ENCODE results near the gene RNFT2.

The RNFT2 gene

GRCh38 chr12:116832353-116832752, 94.2 kb downstream of the RNFT2 start:
- H3K27me3 ChIP-seq (ENCODE audit: control insufficient read depth, insufficient read depth, low read length), result no peaks in the 10 kb centered on the region
- H3K27ac ChIP-seq (ENCODE audit: low read length), result no peak overlapping the region
- DNase-seq (ENCODE audit: low read depth, low spot score), result no peak
- no CpG with 5 or more reads among the region's 6 CpGs for WGBS (ENCODE audit: insufficient coverage, insufficient read length)
- no peak overlapping the region for H3K4me3 ChIP-seq (ENCODE audit: low read length)
- H3K4me1 ChIP-seq (ENCODE audit: control insufficient read depth, insufficient read depth, low read length), result no peaks in the 10 kb centered on the region; the same call in 1 of the 2 replicates
- H3K36me3 ChIP-seq (ENCODE audit: control insufficient read depth, insufficient read depth, low read length), result no peaks in the 10 kb centered on the region
- no peaks in the 10 kb centered on the region for H3K9me3 ChIP-seq (ENCODE audit: control insufficient read depth, insufficient read depth, low read length)

- Histone ChIP-seq H3K27ac (ENCODE audit: low read length) (no peak overlapping the region), H3K36me3 (ENCODE audit: control insufficient read depth, insufficient read depth, low read length) (no peaks in the 10 kb centered on the region), H3K9me3 (ENCODE audit: control insufficient read depth, insufficient read depth, low read length) (no peaks in the 10 kb centered on the region), H3K4me3 (ENCODE audit: low read length) (no peak overlapping the region), H3K27me3 (ENCODE audit: control insufficient read depth, insufficient read depth, low read length) (no peaks in the 10 kb centered on the region), H3K4me1 (ENCODE audit: control insufficient read depth, insufficient read depth, low read length) (no peaks in the 10 kb centered on the region; the same call in 1 of the 2 replicates)
- no peak for DNase-seq (ENCODE audit: low read depth, low spot score)
- no CpG with 5 or more reads among the region's 10 CpGs for WGBS (ENCODE audit: insufficient coverage, insufficient read length)
Measured at GRCh38 chr12:116833474-116833873, 95.4 kb downstream of the RNFT2 start.

GRCh38 chr12:116835484-116835883, 97.4 kb downstream of the RNFT2 start:
- H3K27me3 ChIP-seq (ENCODE audit: control insufficient read depth, insufficient read depth, low read length), result no peaks in the 10 kb centered on the region
- no peak overlapping the region for H3K27ac ChIP-seq (ENCODE audit: low read length)
- no peaks in the 10 kb centered on the region; the same call in 1 of the 2 replicates for H3K4me1 ChIP-seq (ENCODE audit: control insufficient read depth, insufficient read depth, low read length)
- no CpG with 5 or more reads among the region's 1 CpG for WGBS (ENCODE audit: insufficient coverage, insufficient read length)
- H3K36me3 ChIP-seq (ENCODE audit: control insufficient read depth, insufficient read depth, low read length), result no peaks in the 10 kb centered on the region
- H3K4me3 ChIP-seq (ENCODE audit: low read length), result no peak overlapping the region
- H3K9me3 ChIP-seq (ENCODE audit: control insufficient read depth, insufficient read depth, low read length), result no peaks in the 10 kb centered on the region
- DNase-seq (ENCODE audit: low read depth, low spot score), result no peak

- no peaks in the 10 kb centered on the region for H3K36me3 ChIP-seq (ENCODE audit: control insufficient read depth, insufficient read depth, low read length)
- no peaks in the 10 kb centered on the region for H3K27me3 ChIP-seq (ENCODE audit: control insufficient read depth, insufficient read depth, low read length)
- no peaks in the 10 kb centered on the region; the same call in 1 of the 2 replicates for H3K4me1 ChIP-seq (ENCODE audit: control insufficient read depth, insufficient read depth, low read length)
- H3K27ac ChIP-seq (ENCODE audit: low read length), result no peak overlapping the region
- no peak for DNase-seq (ENCODE audit: low read depth, low spot score)
- WGBS (ENCODE audit: insufficient coverage, insufficient read length), result no CpG with 5 or more reads among the region's 9 CpGs
- no peaks in the 10 kb centered on the region for H3K9me3 ChIP-seq (ENCODE audit: control insufficient read depth, insufficient read depth, low read length)
- H3K4me3 ChIP-seq (ENCODE audit: low read length), result no peak overlapping the region
Measured at GRCh38 chr12:116837097-116837496, 99.0 kb downstream of the RNFT2 start.

GRCh38 chr12:116838365-116838764, 100.2 kb downstream of the RNFT2 start:
- no CpG with 5 or more reads among the region's 4 CpGs for WGBS (ENCODE audit: insufficient coverage, insufficient read length)
- H3K9me3 ChIP-seq (ENCODE audit: control insufficient read depth, insufficient read depth, low read length), result no peaks in the 10 kb centered on the region
- H3K4me1 ChIP-seq (ENCODE audit: control insufficient read depth, insufficient read depth, low read length), result no peaks in the 10 kb centered on the region
- H3K4me3 ChIP-seq (ENCODE audit: low read length), result no peak overlapping the region
- DNase-seq (ENCODE audit: low read depth, low spot score), result no peak
- no peak overlapping the region for H3K27ac ChIP-seq (ENCODE audit: low read length)
- H3K36me3 ChIP-seq (ENCODE audit: control insufficient read depth, insufficient read depth, low read length), result no peaks in the 10 kb centered on the region
- H3K27me3 ChIP-seq (ENCODE audit: control insufficient read depth, insufficient read depth, low read length), result no peaks in the 10 kb centered on the region

- H3K9me3 ChIP-seq (ENCODE audit: control insufficient read depth, insufficient read depth, low read length), result no peaks in the 10 kb centered on the region
- WGBS (ENCODE audit: insufficient coverage, insufficient read length), result no CpG with 5 or more reads among the region's 3 CpGs
Measured at GRCh38 chr12:116839287-116839830, 101.2 kb downstream of the RNFT2 start.

GRCh38 chr12:116843085-116843484, 105.0 kb downstream of the RNFT2 start:
- Histone ChIP-seq H3K36me3 (ENCODE audit: control insufficient read depth, insufficient read depth, low read length) (no peaks in the 10 kb centered on the region), H3K4me1 (ENCODE audit: control insufficient read depth, insufficient read depth, low read length) (no peaks in the 10 kb centered on the region), H3K27me3 (ENCODE audit: control insufficient read depth, insufficient read depth, low read length) (no peaks in the 10 kb centered on the region), H3K9me3 (ENCODE audit: control insufficient read depth, insufficient read depth, low read length) (no peaks in the 10 kb centered on the region), H3K4me3 (ENCODE audit: low read length) (no peak overlapping the region), H3K27ac (ENCODE audit: low read length) (no peak overlapping the region)
- no peak for DNase-seq (ENCODE audit: low read depth, low spot score)
- WGBS (ENCODE audit: insufficient coverage, insufficient read length), result no CpG with 5 or more reads among the region's 6 CpGs

More at GRCh38 chr12:116839287-116839830, 101.2 kb downstream of the RNFT2 start:
- Histone ChIP-seq H3K27ac (ENCODE audit: low read length) (no peak overlapping the region), H3K36me3 (ENCODE audit: control insufficient read depth, insufficient read depth, low read length) (no peaks in the 10 kb centered on the region), H3K27me3 (ENCODE audit: control insufficient read depth, insufficient read depth, low read length) (no peaks in the 10 kb centered on the region), H3K4me3 (ENCODE audit: low read length) (no peak overlapping the region), H3K4me1 (ENCODE audit: control insufficient read depth, insufficient read depth, low read length) (no peaks in the 10 kb centered on the region)
- DNase-seq (ENCODE audit: low read depth, low spot score), result no peak

GRCh38 chr12:116849216-116849615, 111.1 kb downstream of the RNFT2 start:
- no CpG with 5 or more reads among the region's 23 CpGs for WGBS (ENCODE audit: insufficient coverage, insufficient read length)
- no peak overlapping the region for H3K27ac ChIP-seq (ENCODE audit: low read length)
- H3K27me3 ChIP-seq (ENCODE audit: control insufficient read depth, insufficient read depth, low read length), result no peaks in the 10 kb centered on the region

GRCh38 chr12:116852303-116852702, 114.2 kb downstream of the RNFT2 start:
- Histone ChIP-seq H3K27ac (ENCODE audit: low read length) (no peak overlapping the region), H3K4me1 (ENCODE audit: control insufficient read depth, insufficient read depth, low read length) (no peaks in the 10 kb centered on the region), H3K27me3 (ENCODE audit: control insufficient read depth, insufficient read depth, low read length) (no peaks in the 10 kb centered on the region), H3K36me3 (ENCODE audit: control insufficient read depth, insufficient read depth, low read length) (no peaks in the 10 kb centered on the region; the same call in 1 of the 2 replicates), H3K9me3 (ENCODE audit: control insufficient read depth, insufficient read depth, low read length) (no peaks in the 10 kb centered on the region), H3K4me3 (ENCODE audit: low read length) (no peak overlapping the region)
- no peak for DNase-seq (ENCODE audit: low read depth, low spot score)
- no CpG with 5 or more reads among the region's 6 CpGs for WGBS (ENCODE audit: insufficient coverage, insufficient read length)

More at GRCh38 chr12:116849216-116849615, 111.1 kb downstream of the RNFT2 start:
- no peaks in the 10 kb centered on the region for H3K36me3 ChIP-seq (ENCODE audit: control insufficient read depth, insufficient read depth, low read length)
- H3K4me1 ChIP-seq (ENCODE audit: control insufficient read depth, insufficient read depth, low read length), result no peaks in the 10 kb centered on the region
- no peak for DNase-seq (ENCODE audit: low read depth, low spot score)
- H3K4me3 ChIP-seq (ENCODE audit: low read length), result no peak overlapping the region
- no peaks in the 10 kb centered on the region for H3K9me3 ChIP-seq (ENCODE audit: control insufficient read depth, insufficient read depth, low read length)

- H3K4me1 ChIP-seq (ENCODE audit: control insufficient read depth, insufficient read depth, low read length), result no peaks in the 10 kb centered on the region
- DNase-seq (ENCODE audit: low read depth, low spot score), result no peak
- H3K9me3 ChIP-seq (ENCODE audit: control insufficient read depth, insufficient read depth, low read length), result no peaks in the 10 kb centered on the region
- no peaks in the 10 kb centered on the region; the same call in 1 of the 2 replicates for H3K36me3 ChIP-seq (ENCODE audit: control insufficient read depth, insufficient read depth, low read length)
- H3K27ac ChIP-seq (ENCODE audit: low read length), result no peak overlapping the region
- WGBS (ENCODE audit: insufficient coverage, insufficient read length), result no CpG with 5 or more reads among the region's 5 CpGs
- H3K27me3 ChIP-seq (ENCODE audit: control insufficient read depth, insufficient read depth, low read length), result no peaks in the 10 kb centered on the region
- no peak overlapping the region for H3K4me3 ChIP-seq (ENCODE audit: low read length)
Measured at GRCh38 chr12:116853507-116853906, 115.4 kb downstream of the RNFT2 start.

Data from iPS DF 6.9 (cell line).